IPS-18c (cell line): ENCODE measurements around the gene ITCH.

ENCODE experiments used
- H3K4me3 ChIP-seq: 2 replicates; pipeline ENCODE4 v1.7.0; 2013; ENCODE audit warnings: low read depth, mild to moderate bottlenecking, low read length, moderate library complexity; ENCODE audit not compliant: insufficient read depth
- H3K9me3 ChIP-seq: one replicate; pipeline ENCODE4 v1.6.1; 2013; ENCODE audit warnings: mild to moderate bottlenecking, low read length, moderate library complexity; ENCODE audit not compliant: control insufficient read depth, insufficient read depth

The ITCH gene

GRCh38 chr20:34524426-34524825, 161.4 kb downstream of the ITCH start:
- Histone ChIP-seq H3K4me3 (no peak overlapping the region), H3K9me3 (peaks cover 4% of the 10 kb centered on the region)

GRCh38 chr20:34525342-34525708, 162.3 kb downstream of the ITCH start:
- H3K9me3 ChIP-seq: peaks cover 4% of the 10 kb centered on the region
- no peak overlapping the region for H3K4me3 ChIP-seq

GRCh38 chr20:34525709-34526416, 162.8 kb downstream of the ITCH start:
- H3K4me3 ChIP-seq: no peak overlapping the region
- peaks cover 4% of the 10 kb centered on the region for H3K9me3 ChIP-seq

- Histone ChIP-seq H3K4me3 (no peak overlapping the region), H3K9me3 (peaks cover 4% of the 10 kb centered on the region)
Observed at GRCh38 chr20:34526466-34526865, 163.4 kb downstream of the ITCH start.

GRCh38 chr20:34527016-34527415, 163.9 kb downstream of the ITCH start:
- Histone ChIP-seq H3K9me3 (peaks cover 3% of the 10 kb centered on the region), H3K4me3 (no peak overlapping the region)

GRCh38 chr20:34528921-34529297, 165.8 kb downstream of the ITCH start:
- Histone ChIP-seq H3K4me3 (no peak overlapping the region), H3K9me3 (peaks cover 2% of the 10 kb centered on the region)

- Histone ChIP-seq H3K9me3 (peaks cover 2% of the 10 kb centered on the region), H3K4me3 (no peak overlapping the region)
Observed at GRCh38 chr20:34529742-34530141, 166.7 kb downstream of the ITCH start.

- Histone ChIP-seq H3K9me3 (peaks cover 2% of the 10 kb centered on the region), H3K4me3 (no peak overlapping the region)
Observed at GRCh38 chr20:34530342-34530741, 167.3 kb downstream of the ITCH start.

- Histone ChIP-seq H3K9me3 (peaks cover 2% of the 10 kb centered on the region), H3K4me3 (no peak overlapping the region)
Observed at GRCh38 chr20:34531608-34532265, 168.7 kb downstream of the ITCH start.

GRCh38 chr20:34532320-34532719, 169.2 kb downstream of the ITCH start:
- no peak overlapping the region for H3K4me3 ChIP-seq
- peaks cover 2% of the 10 kb centered on the region for H3K9me3 ChIP-seq

GRCh38 chr20:34532756-34533155, 169.7 kb downstream of the ITCH start:
- no peaks in the 10 kb centered on the region for H3K9me3 ChIP-seq
- H3K4me3 ChIP-seq: no peak overlapping the region

- Histone ChIP-seq H3K4me3 (no peak overlapping the region), H3K9me3 (no peaks in the 10 kb centered on the region)
Observed at GRCh38 chr20:34534391-34535165, 171.5 kb downstream of the ITCH start.

GRCh38 chr20:34535301-34535840, 172.3 kb downstream of the ITCH start:
- Histone ChIP-seq H3K9me3 (peaks cover 2% of the 10 kb centered on the region), H3K4me3 (no peak overlapping the region)

- Histone ChIP-seq H3K9me3 (peaks cover 2% of the 10 kb centered on the region), H3K4me3 (no peak overlapping the region)
Observed at GRCh38 chr20:34535857-34536256, 172.8 kb downstream of the ITCH start.

- peaks cover 2% of the 10 kb centered on the region for H3K9me3 ChIP-seq
- no peak overlapping the region for H3K4me3 ChIP-seq
Observed at GRCh38 chr20:34536798-34537394, 173.8 kb downstream of the ITCH start.

- Histone ChIP-seq H3K9me3 (peaks cover 2% of the 10 kb centered on the region), H3K4me3 (no peak overlapping the region)
Observed at GRCh38 chr20:34537651-34538050, 174.6 kb downstream of the ITCH start.

GRCh38 chr20:34538671-34539123, 175.6 kb downstream of the ITCH start:
- Histone ChIP-seq H3K4me3 (no peak overlapping the region), H3K9me3 (peaks cover 2% of the 10 kb centered on the region)
